T-helper 22 cell (primary cell): ENCODE data around the gene LILRB4.
"Not testable (repeated sequence)": the region's sequence is repeated elsewhere in the genome, so short reads cannot be mapped to it uniquely, and the experiment has no call there.

Experiments used
- DNase-seq: peaks from one replicate; pipeline ENCODE4 v3.0.0-alpha.2; 2020; ENCODE audit warnings: low read depth

The LILRB4 gene

DNA sequence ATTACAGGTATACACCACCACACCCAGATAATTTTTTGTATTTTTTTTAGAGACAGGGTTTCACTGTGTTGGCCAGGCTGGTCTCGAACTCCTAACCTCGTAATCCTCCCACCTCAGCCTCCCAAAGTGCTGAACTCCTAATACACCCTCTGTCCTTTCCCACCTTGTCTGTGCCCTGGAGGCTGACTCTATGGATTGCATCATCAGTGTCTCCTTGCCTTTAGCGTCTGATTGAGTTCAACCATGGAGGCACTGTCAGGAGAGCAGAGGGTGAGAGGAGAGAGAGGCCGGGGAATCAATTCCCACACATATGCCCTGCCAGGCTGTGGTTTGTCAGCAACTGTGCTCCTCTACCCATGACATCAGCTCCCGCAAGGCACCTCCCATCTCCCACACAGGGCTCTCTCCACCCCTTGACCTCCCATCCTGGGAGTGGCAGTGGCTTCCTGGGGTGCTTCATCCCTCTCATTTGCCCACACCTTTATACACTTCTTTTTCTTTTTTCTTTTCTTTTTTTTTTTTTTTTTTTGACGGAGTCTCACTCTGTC lies 12.6 kb upstream of the LILRB4 start:
- DNase-seq = no peak

DNA sequence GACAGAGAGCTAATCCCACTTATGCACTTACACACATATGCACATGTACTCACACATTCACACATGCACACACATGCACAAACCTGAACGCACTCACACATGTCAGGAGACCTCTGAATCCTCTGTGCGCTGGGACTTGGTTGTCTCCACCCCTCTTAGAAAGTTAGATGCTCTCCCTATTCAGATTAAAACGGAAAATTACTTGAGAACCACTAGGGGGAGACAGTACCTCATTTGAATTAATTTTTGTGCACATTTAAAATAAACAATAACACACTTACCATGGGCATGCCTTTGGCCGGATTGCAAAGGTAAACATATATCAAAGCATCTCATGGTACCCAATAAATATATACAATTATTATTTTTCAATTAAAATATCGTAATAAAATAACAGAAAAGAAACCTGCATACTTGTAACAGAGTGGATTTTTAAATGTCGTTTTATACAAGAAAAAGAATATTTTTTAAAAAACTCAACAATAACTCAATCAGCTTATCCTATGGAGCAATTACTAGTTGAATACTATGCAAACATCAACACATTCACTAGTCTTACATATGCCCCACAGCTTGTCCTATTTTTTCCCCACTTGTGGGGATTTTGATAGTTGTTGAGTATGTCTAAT lies 9.5 kb upstream of the LILRB4 start:
- DNase-seq = no peak

DNA sequence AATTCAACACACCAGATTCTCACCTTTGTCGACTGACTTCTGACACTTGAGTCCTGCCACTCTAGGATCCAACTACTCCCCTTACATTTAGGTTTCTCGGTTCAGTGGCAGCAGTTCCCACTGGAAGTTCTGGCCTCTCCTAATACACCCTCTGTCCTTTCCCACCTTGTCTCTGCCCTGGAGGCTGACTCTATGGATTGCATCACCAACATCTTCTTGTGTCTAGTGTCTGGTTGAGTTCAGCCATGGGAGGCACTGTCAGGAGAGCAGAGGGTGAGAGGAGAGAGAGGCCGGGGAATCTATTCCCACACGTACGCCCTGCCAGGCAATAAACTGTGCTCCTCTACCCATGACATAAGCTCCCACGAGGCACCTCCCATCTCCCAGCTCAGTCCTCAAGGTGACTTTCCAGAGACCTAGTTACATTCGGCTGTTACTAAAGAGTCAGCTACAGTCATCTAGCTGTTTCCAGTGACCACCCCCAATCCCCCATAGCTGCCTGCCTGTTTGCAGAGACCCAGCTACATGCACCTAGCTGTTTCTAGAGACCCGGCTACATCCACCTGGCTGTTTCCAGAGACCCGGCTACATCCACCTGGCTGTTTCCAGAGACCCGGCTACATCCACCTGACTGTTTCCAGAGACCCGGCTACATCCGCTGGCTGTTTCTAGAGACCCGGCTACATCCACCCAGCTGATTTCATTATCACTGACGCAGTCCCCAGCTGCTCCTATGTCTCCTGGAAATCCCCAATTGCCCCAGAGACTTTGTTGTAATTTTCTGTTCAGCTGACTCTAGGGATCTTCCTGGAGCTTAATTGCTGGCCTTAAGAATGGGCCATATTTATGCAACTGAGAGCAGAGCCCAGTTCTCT lies 8.1 kb upstream of the LILRB4 start:
- no peak for DNase-seq

DNA sequence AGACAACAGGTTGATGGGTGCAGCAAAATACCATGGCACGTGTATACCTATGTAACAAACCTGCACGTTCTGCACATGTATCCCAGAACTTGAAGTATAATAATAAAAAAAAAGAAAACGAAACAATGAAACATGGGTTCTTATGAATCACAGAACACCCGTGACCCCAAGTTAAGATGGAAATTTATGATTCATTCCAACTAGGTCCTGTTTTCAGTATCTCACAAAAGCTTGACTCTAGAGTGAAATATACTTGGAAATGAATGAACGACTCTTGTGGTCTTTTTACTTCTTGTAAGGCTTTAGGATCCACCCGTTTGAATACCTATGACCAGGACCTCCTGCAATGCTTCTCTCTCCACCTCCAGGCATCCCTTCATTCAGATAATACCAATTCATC lies 3.5 kb upstream of the LILRB4 start:
- DNase-seq = no peak

DNA sequence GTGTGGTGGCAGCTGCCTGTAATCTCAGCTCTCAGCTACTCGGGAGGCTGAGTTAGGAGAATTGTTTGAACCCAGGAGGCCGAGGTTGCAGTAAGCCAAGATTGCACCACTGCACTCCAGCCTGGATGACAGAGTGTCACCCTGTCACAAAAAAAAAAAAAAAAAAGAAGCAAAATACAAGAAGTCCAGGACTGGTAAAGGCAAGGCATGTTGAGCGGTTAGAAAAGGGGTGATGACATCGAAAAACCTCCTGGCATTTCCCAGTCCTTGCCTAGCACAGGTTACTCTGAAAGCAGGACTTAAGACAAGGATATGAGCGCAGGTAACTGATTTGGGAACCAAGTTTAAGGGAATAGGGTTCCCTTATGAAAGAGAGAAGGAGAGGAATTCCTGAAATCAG lies 2.5 kb upstream of the LILRB4 start:
- DNase-seq = no peak

DNA sequence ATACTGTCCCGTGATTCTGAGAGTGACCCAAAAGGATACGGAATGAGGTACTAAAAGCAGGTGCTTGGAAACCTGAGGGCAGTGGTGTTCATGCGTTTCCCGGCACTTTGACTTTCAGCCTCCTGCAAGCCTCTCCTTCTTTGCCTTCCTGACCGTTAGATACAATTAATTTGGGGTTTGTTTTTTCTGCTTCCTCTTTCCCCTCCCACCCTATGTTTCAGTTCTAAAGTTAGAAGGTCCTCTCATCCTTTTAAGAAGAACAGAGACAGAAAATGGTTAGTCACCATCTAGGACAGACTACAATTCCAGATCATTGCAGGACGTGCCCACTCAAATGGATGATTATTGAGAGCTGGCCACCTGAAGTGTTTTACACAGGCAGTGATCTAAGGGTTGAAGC lies 1.8 kb upstream of the LILRB4 start:
- no peak for DNase-seq

DNA sequence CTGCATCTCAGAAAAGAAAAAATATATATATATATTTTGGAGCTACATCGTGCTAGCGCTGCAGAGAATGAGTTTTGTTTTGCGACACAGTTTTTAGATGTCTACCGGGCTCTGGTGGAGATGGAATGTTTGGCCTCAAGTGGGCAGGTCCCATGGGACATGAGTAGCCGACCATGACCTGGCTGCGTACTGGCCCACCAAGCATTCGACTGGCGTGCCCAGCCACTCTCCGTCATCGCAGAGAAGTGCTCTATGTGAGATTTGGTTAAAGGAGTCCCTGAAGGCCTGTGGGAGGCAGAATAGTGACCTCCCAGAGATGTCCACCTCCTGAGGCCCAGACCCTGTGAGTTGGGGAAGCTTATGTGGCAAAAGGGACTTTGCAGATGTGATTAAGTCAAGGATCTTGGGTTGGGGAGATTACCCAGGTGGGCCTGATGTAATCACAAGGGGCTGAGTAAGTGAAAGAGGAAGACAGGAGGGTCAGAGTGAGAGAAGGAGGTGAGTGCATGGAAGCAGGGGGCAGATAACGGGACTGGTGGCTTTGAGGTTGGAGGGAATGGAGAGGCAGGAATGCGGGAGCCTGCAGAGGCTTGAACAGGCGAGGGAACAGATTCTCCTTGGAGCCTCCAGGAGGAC lies 821 bp upstream of the LILRB4 start:
- no peak for DNase-seq

DNA sequence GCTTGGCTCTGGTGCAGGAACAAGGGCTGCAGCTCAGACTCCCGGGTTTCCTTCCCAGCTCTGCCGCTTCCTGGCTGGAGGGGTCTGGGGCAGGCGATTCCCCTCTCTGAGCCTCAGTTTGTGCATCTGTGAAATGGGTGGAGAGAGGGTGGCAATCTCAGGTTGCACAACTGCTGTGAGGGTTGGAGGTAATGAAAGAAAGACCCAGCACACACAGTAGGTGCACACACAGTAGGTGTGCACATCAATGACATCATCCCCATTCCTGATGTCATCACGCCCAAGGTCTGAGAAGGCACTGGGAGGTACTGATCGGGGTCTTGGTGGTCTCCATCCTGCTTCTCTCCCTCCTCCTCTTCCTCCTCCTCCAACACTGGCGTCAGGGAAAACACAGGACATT lies 2.7 kb downstream of the LILRB4 start:
- no peak for DNase-seq

DNA sequence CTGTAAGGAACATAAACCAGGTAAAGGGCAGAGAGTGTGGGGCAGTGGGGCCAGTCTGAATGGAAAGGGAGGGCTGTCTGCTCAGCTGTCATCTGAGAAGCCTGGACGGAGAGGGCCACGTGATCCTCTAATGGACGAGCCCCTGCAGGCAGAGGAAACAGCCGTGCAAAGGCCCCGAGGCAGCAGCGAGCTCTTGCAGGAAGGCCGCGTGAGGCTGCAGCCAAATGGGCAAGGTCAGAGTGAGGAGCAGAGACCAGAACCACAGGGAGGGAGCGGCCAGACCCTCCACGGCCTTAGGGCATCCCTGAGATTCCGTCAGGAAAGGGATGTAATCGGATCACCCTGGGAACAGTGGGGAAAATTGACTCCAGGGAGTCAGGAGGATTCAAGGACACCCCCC lies 4.4 kb downstream of the LILRB4 start:
- no peak for DNase-seq

DNA sequence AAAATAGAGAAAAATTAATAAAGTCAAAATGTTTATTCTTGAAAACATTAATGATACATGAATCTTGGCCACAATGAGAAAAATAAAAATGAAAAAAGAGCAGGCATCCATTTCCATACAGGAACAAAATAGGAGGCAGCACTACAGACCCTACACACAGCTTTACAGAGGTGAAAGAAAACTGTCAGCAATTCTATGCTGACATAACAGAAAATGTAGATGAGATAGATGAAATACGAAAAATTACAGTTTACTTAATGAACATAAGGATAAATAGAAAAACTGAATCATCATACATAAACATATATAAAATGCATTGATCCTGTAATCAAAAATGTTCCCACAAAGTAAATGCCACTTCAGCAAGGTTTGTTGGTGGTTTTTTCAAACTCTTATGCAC lies 5.6 kb downstream of the LILRB4 start:
- DNase-seq = no peak

DNA sequence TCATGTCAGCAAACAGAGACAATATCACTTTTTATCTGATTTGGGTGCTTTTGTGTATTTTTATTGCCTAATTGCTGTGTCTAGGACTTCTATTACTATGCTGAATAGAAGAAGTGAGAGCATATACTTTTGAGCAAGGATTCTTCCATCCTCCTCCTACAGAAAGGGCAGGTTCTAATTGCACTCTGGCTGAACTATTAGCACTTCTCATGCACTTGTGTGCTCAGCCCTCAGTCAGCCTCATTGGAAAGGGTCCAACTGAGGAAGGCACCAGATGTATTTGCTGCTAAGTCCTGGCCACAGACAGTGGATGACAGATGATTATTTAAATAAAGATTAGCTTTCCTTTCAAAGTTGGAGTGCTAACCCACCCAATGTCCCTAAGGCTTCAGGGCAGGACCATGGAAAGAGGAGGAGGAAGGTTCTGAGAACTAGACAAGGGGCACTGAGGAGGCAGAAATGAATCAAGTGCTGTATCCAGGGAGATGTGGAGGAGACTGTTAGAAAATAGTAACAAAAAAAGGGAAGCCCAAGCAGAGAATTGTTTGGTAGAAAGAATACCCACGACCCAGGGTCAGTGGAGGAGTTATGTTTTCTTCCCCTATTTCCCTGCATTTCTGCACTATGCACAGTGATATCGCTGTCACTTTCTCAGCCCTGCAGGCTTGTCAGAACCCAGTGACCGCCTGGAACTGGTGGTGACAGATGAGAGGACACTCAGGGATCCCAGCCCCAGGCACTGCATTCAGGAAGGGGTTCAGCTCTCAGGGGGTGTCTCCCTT lies 8.0 kb downstream of the LILRB4 start:
- no peak for DNase-seq

DNA sequence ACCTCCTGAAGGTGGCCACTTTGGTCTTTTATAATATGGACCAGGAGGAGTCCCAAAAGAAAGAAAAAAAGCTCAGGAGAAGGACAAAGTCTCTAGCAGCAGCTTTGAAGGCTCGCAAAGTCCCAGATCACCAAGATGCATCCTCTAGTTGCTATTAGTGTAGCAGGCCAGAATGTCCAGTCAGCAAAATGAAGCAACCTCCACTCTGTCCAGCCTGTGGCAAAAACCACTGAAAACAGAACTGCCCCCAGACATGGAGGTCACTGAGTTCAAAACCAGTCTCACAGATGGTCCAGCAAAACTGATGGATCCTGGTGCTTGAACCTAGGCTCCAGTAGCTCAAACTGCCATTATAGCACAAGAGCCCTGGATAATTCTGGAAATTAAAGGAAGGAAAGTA lies 10.4 kb downstream of the LILRB4 start:
- no peak for DNase-seq

DNA sequence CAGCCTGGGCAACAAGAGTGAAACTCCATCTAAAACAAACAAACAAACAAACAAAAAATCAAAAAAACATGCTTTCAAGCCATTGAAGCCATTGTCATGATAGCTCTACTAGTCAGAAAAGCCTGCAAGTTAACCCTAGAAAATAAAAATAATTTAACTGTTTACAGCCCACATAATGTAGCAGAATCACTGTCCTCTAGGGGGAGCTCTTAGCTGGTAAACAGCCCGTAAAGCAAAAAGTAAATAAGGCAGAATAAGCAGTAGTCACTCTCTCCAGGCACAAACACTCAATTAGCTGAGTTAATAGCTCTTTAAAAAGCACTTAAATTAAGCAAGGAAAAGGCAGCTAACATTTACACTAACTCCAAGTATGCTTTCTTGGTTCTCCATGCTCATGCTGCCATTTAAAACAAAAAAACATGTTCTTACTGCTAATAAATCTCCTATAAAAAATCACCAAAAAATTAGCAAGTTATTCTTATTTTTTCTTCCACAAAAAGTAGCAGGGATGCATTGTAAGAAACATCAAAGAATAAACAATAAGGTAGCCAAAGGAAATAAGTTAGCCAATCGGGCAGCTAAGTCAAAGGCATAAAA lies 11.3 kb downstream of the LILRB4 start:
- no peak for DNase-seq

DNA sequence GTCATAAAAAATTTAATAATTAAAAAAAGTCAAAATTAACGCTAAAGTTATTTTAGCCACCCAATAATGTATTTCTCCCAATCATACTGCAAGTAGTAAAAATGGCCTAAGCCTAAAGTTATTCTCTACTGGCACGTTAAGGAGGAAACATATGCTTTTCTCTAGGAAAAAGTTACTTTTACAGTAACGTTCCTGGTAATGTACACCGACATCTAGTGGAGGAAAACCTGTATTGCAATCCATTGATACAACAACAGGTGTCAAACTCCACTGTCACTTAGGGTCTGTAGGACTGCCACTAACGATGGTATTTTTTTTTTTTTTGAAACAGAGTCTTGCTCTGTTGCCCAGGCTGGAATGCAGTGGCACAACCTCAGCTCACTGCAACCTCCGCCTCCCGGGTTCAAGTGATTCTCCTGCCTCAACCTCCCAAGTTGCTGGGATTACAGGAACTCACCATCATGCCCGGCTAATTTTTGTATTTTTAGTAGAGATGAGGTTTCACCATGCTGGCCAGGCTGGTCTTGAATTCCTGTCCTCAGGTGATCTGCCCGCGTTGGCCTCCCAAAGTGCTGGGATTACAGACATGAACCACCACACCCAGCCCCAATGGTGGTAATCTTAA lies 13.5 kb downstream of the LILRB4 start:
- DNase-seq = not testable (repeated sequence)

DNA sequence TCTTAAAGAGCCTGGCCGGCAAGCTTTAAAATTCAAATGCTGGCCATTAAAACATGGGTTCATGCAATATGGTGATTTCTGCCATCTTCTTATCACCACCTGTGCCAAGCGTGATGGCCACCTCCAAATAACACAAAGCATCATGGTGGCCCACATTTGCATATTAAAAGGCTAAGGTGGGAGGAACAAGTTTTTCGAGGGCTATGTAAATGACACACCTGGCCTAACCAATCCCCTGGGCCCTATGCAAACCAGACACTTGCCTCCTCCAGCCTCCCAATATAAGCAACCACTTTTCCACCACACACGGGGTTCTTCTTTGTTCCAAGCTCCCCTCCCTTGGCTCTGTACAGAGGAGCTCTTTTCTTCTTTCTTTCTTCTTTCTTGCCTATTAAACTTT lies 14.4 kb downstream of the LILRB4 start:
- no peak for DNase-seq

DNA sequence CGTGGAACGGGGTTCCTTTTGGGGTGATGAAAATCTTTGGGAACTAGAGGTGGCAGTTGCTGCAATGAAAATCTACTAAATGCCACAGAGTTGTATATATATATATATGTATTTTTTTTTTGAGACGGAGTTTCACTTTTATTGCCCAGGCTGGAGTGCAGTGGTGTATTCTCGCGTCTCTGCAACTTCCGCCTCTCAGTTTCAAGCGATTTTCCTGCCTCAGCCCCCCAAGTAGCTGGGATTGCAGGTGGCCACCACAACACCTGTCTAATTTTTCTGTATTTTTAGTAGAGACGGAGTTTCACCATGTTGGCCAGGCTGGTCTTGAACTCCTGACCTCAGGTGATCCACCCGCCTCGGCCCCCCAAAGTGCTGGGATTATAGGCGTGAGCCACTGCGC lies 18.8 kb downstream of the LILRB4 start:
- DNase-seq = not testable (repeated sequence)

DNA sequence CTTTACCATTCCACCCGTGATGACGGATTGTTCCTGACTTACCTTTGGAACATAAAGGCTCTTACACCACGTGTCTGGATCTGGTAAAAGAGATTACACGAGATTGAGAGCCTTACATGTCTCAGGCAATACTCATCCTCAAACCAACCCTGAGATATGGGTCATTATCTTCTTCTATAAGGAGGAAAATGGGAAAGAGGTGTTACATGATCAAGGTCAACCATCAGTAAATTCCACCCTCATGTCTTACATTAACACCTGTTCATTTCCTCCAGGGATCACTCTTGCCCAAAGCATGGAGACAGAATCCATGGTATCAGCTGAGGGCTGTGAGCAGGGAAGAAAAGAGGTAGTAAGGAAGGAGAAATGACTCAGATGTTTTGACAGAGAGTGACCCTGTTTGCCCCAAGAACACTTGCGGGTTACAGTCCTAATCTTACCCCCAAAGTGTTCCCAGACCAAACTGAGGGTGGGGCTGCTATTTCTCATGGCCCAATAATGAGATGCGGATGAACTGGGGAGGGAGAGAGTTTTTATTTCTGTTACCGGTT lies 19.6 kb downstream of the LILRB4 start:
- no peak for DNase-seq

DNA sequence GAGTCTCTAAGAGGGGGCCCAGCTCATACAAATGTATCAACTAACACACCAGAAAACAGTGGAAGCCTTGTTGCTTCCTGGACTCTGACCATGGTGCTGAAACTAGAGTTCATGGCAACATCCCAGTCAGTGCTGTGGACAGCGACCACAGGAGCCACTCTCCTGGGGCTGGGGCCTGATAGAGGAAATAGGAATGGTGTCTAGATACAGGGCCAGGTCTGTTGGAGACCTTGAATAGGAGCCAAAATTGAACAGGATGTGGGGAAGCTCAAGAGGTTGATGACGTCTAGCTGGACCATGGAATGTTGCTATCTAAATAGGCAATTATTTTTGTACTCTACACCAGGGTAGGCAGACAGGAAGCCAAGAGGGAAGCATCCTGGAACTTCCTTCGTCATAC lies 21.7 kb downstream of the LILRB4 start:
- no peak for DNase-seq

DNA sequence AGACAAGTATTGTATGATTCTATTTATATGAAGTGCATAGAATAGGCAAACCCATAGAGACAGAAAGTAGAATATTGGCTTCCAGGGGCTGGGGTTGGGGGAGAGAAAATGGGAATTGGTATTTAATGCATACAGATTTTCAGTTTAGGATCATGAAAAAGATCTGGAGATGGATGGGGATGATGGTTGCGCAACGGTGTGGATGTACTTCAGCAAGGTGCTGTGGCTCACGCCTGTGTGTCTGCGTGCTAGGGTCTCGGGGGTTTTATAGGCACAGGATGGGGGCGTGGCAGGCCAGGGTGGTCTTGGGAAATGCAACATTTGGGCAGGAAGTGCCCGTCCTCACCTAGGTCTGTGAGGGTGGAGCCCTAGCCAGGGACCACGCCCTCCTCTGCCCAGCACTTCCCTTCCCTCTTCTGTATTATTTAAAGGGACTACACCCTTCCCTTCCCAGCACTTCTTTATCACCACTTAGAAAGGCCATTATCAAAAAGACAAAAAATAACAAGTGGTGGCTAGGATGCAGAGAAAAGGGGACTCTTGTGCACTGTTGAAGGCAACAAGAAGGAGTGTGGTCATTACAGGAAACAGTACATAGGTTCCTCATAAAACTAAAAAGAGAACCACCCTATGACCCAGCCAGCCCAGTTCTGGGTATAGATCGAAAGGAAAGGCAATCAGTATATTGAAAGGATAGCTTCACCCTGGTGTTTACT lies 29.0 kb downstream of the LILRB4 start:
- no peak for DNase-seq

DNA sequence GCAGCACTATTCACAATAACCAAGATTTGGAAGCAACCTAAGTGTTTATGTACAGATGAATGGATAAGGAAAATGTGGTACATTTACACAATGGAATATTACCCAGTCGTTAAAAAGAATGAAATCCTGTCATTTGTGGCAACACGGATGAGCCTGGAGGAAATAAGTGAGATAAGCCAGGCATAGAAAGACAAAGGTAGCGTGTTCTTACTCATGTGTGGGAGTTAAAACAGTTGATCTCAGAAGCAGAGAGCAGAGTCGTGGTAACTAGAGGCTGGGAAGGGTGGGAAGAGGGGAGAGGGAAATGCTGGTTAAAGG lies 29.5 kb downstream of the LILRB4 start:
- DNase-seq = no peak

DNA sequence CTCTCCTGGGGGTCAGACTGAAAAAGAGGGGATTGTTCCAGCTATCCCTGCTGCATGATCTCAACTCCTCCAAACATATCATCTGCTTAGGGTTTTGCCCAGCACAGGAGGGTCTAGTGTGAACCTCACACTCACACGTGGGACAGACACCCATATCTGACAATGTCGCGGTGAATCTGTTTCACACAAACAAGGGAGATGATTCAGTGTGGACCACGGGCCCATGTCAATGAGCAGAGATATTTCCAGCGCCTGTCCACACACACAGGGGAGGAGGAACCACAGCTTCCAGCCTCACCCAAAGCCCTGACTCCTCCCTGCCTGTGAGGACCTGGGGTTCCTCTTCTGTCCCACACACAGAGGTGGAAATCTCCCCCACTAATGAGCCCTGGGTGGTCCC lies 31.9 kb downstream of the LILRB4 start:
- DNase-seq = no peak
